IPS-18a (cell line): ENCODE data around the gene SMC2.

Experiments used
- H3K27ac ChIP-seq: one replicate; pipeline ENCODE4 v1.5.1; 2013; ENCODE audit warnings: low read length
- H3K27me3 ChIP-seq: one replicate; pipeline ENCODE4 v1.6.1; 2013; ENCODE audit warnings: mild to moderate bottlenecking, low read length; ENCODE audit not compliant: control insufficient read depth, insufficient read depth
- H3K36me3 ChIP-seq: one replicate; pipeline ENCODE4 v1.6.1; 2013; ENCODE audit warnings: low read depth, low read length; ENCODE audit not compliant: control insufficient read depth
- H3K4me1 ChIP-seq: one replicate; pipeline ENCODE4 v1.6.1; 2013; ENCODE audit warnings: low read depth, low read length; ENCODE audit not compliant: control insufficient read depth
- H3K4me3 ChIP-seq: one replicate; pipeline ENCODE4 v1.5.1; 2013; ENCODE audit warnings: low read length
- H3K9ac ChIP-seq: one replicate; pipeline ENCODE4 v1.6.1; 2013; ENCODE audit warnings: mild to moderate bottlenecking, low read length, moderate library complexity
- H3K9me3 ChIP-seq: one replicate; pipeline ENCODE4 v1.6.1; 2013; ENCODE audit warnings: low read depth, low read length; ENCODE audit not compliant: control insufficient read depth

The SMC2 gene

GRCh38 chr9:104108315-104108714 lies 14.2 kb downstream of the SMC2 start:
- Histone ChIP-seq H3K27me3 (no peaks in the 10 kb centered on the region), H3K4me3 (no peak overlapping the region), H3K4me1 (no peaks in the 10 kb centered on the region), H3K9ac (no peak overlapping the region), H3K36me3 (peaks cover 84% of the 10 kb centered on the region), H3K9me3 (no peaks in the 10 kb centered on the region), H3K27ac (no peak overlapping the region)

- Histone ChIP-seq H3K9me3 (no peaks in the 10 kb centered on the region), H3K4me3 (no peak overlapping the region), H3K27me3 (no peaks in the 10 kb centered on the region), H3K36me3 (peaks cover 83% of the 10 kb centered on the region), H3K9ac (no peak overlapping the region), H3K4me1 (no peaks in the 10 kb centered on the region), H3K27ac (no peak overlapping the region)
Measured at GRCh38 chr9:104110509-104110908, 16.4 kb downstream of the SMC2 start.

- H3K4me3 ChIP-seq = no peak overlapping the region
- H3K27ac ChIP-seq = no peak overlapping the region
- H3K27me3 ChIP-seq = no peaks in the 10 kb centered on the region
- H3K36me3 ChIP-seq = peaks cover 83% of the 10 kb centered on the region
- no peaks in the 10 kb centered on the region for H3K9me3 ChIP-seq
- no peaks in the 10 kb centered on the region for H3K4me1 ChIP-seq
- no peak overlapping the region for H3K9ac ChIP-seq
Measured at GRCh38 chr9:104118916-104119315, 24.8 kb downstream of the SMC2 start.

GRCh38 chr9:104121022-104121421 lies 26.9 kb downstream of the SMC2 start:
- Histone ChIP-seq H3K4me3 (no peak overlapping the region), H3K4me1 (no peaks in the 10 kb centered on the region), H3K9ac (no peak overlapping the region), H3K27ac (no peak overlapping the region), H3K36me3 (peaks cover 80% of the 10 kb centered on the region), H3K9me3 (no peaks in the 10 kb centered on the region), H3K27me3 (no peaks in the 10 kb centered on the region)

- H3K4me3 ChIP-seq = no peak overlapping the region
- H3K9me3 ChIP-seq = no peaks in the 10 kb centered on the region
- peaks cover 63% of the 10 kb centered on the region for H3K36me3 ChIP-seq
Measured at GRCh38 chr9:104138243-104138868, 44.2 kb downstream of the SMC2 start.

GRCh38 chr9:104142799-104143549 lies 48.9 kb downstream of the SMC2 start:
- Histone ChIP-seq H3K4me3 (no peak overlapping the region), H3K9me3 (no peaks in the 10 kb centered on the region), H3K9ac (no peak overlapping the region), H3K27ac (no peak overlapping the region), H3K27me3 (no peaks in the 10 kb centered on the region), H3K4me1 (no peaks in the 10 kb centered on the region), H3K36me3 (peaks cover 30% of the 10 kb centered on the region)

More at GRCh38 chr9:104138243-104138868, 44.2 kb downstream of the SMC2 start:
- no peak overlapping the region for H3K27ac ChIP-seq
- no peak overlapping the region for H3K9ac ChIP-seq
- H3K4me1 ChIP-seq = no peaks in the 10 kb centered on the region
- no peaks in the 10 kb centered on the region for H3K27me3 ChIP-seq

- no peaks in the 10 kb centered on the region for H3K27me3 ChIP-seq
- no peaks in the 10 kb centered on the region for H3K4me1 ChIP-seq
- H3K36me3 ChIP-seq = peaks cover 29% of the 10 kb centered on the region
- no peaks in the 10 kb centered on the region for H3K9me3 ChIP-seq
- H3K9ac ChIP-seq = no peak overlapping the region
- H3K27ac ChIP-seq = no peak overlapping the region
- H3K4me3 ChIP-seq = no peak overlapping the region
Measured at GRCh38 chr9:104143550-104143910, 49.4 kb downstream of the SMC2 start.

GRCh38 chr9:104144336-104144735 lies 50.2 kb downstream of the SMC2 start:
- H3K36me3 ChIP-seq = peaks cover 25% of the 10 kb centered on the region
- H3K4me3 ChIP-seq = no peak overlapping the region

GRCh38 chr9:104173067-104173466 lies 79.0 kb downstream of the SMC2 start:
- H3K4me3 ChIP-seq = no peak overlapping the region

More at GRCh38 chr9:104144336-104144735, 50.2 kb downstream of the SMC2 start:
- H3K9me3 ChIP-seq = no peaks in the 10 kb centered on the region
- no peak overlapping the region for H3K27ac ChIP-seq
- H3K27me3 ChIP-seq = no peaks in the 10 kb centered on the region
- no peak overlapping the region for H3K9ac ChIP-seq
- H3K4me1 ChIP-seq = no peaks in the 10 kb centered on the region

GRCh38 chr9:104177003-104177611 lies 83.0 kb downstream of the SMC2 start:
- no peaks in the 10 kb centered on the region for H3K36me3 ChIP-seq
- H3K4me3 ChIP-seq = no peak overlapping the region
- no peaks in the 10 kb centered on the region for H3K27me3 ChIP-seq
- no peak overlapping the region for H3K27ac ChIP-seq
- no peaks in the 10 kb centered on the region for H3K4me1 ChIP-seq
- H3K9ac ChIP-seq = no peak overlapping the region
- no peaks in the 10 kb centered on the region for H3K9me3 ChIP-seq

More at GRCh38 chr9:104173067-104173466, 79.0 kb downstream of the SMC2 start:
- Histone ChIP-seq H3K9me3 (no peaks in the 10 kb centered on the region), H3K27me3 (no peaks in the 10 kb centered on the region), H3K36me3 (no peaks in the 10 kb centered on the region), H3K4me1 (no peaks in the 10 kb centered on the region), H3K9ac (no peak overlapping the region), H3K27ac (no peak overlapping the region)

- Histone ChIP-seq H3K27ac (no peak overlapping the region), H3K9me3 (no peaks in the 10 kb centered on the region), H3K4me1 (no peaks in the 10 kb centered on the region), H3K9ac (no peak overlapping the region), H3K36me3 (no peaks in the 10 kb centered on the region), H3K4me3 (no peak overlapping the region), H3K27me3 (no peaks in the 10 kb centered on the region)
Measured at GRCh38 chr9:104177676-104178075, 83.6 kb downstream of the SMC2 start.
